Karpas-422 (cell line): ENCODE data around the gene MINAR1. TPM values are rescaled to one million over a fixed set of nuclear protein-coding genes. Genes with fewer than 3 reads are reported as not detected.

Experiments
- DNase-seq: peaks from one replicate; pipeline ENCODE4 v3.0.0-alpha.2; 2015
- H2AFZ ChIP-seq: fragments of 200-600 bp; sonication (generic); 2 replicates; pipeline ENCODE4 v1.6.1; 2014; ENCODE audit warnings: antibody characterized with exemption, low read length, mixed read lengths
- H3K27ac ChIP-seq: fragments of 200-600 bp; sonication (generic); 2 replicates; pipeline ENCODE4 v1.5.1; 2014; ENCODE audit warnings: mild to moderate bottlenecking, low read length, moderate library complexity
- H3K27me3 ChIP-seq: fragments of 200-600 bp; sonication (generic); 2 replicates; pipeline ENCODE4 v1.6.1; 2014; ENCODE audit warnings: low read length, mixed read lengths
- H3K36me3 ChIP-seq: fragments of 200-600 bp; sonication (generic); 2 replicates; pipeline ENCODE4 v1.6.1; 2014; ENCODE audit warnings: low read length, mixed read lengths; ENCODE audit not compliant: insufficient read depth
- H3K4me1 ChIP-seq: fragments of 200-600 bp; sonication (generic); 2 replicates; pipeline ENCODE4 v1.6.1; 2014; ENCODE audit warnings: mild to moderate bottlenecking, low read length, mixed read lengths
- H3K4me2 ChIP-seq: fragments of 200-600 bp; sonication (generic); 2 replicates; pipeline ENCODE4 v1.6.1; 2014; ENCODE audit warnings: low read length, low read depth, mild to moderate bottlenecking; ENCODE audit not compliant: poor library complexity, severe bottlenecking
- H3K4me3 ChIP-seq: fragments of 200-600 bp; sonication (generic); 2 replicates; pipeline ENCODE4 v1.5.1; 2014; ENCODE audit warnings: mild to moderate bottlenecking, antibody characterized with exemption, low read length, mixed read lengths
- H3K79me2 ChIP-seq: fragments of 200-600 bp; sonication (generic); 2 replicates; pipeline ENCODE4 v1.6.1; 2014; ENCODE audit warnings: mild to moderate bottlenecking, low read length, mixed read lengths
- H3K9ac ChIP-seq: fragments of 200-600 bp; sonication (generic); 2 replicates; pipeline ENCODE4 v1.6.0; 2014; ENCODE audit warnings: low read length
- H3K9me2 ChIP-seq: fragments of 200-600 bp; sonication (generic), shearing (Covaris generic); replicated peaks from 2 replicates; pipeline ENCODE4 v1.6.0; 2014; ENCODE audit warnings: mild to moderate bottlenecking, low read length, moderate library complexity; ENCODE audit not compliant: insufficient read depth
- H3K9me3 ChIP-seq: fragments of 300-700, 200-600 bp; sonication (generic); 2 replicates; pipeline ENCODE4 v1.6.1; 2014; ENCODE audit warnings: low read length, mixed read lengths
- H4K20me1 ChIP-seq: fragments of 200-600 bp; sonication (generic); 2 replicates; pipeline ENCODE4 v1.6.1; 2014; ENCODE audit warnings: mild to moderate bottlenecking, antibody characterized with exemption, low read length, low read depth; ENCODE audit not compliant: insufficient read depth
- total RNA-seq: library from RNA; depleted of rRNA; stranded (reverse); fragments of >200 nt; shearing (Covaris generic); gene quantifications from 2 replicates; pipeline ENCODE4 v1.2.3, GENCODE V29; 2014; ENCODE audit warnings: low replicate concordance

The MINAR1 gene
- total RNA-seq, 1 experiment from 2014 or later, result 3.8 TPM

DNA sequence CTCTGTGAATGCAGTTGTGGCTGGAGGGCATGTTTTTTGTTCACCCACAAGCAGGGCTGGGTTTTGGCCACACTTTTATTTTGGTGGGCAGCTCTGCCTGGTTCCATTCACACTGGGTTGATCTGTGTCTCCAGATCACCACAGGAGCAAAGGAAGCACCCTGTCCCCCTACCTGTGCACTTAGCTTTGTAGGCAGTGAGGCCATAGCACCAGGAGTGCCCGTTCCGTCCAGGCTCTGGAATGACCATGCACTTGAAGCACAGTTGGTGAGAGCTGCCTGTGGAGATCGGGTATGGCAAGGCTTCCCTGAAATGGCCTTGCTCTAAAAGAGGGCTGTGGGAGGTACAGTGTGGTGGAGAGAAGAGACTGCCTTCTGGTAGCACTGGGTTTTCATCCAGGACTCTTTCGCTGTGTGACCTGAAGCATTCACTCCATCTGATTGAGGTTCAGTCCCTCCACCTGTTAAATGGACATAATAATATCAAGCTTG, 31.7 kb downstream of the MINAR1 start:
- no peaks in the 10 kb centered on the region for H3K36me3 ChIP-seq
- H3K9ac ChIP-seq, result no peak overlapping the region
- no peaks in the 10 kb centered on the region for H3K4me1 ChIP-seq
- H4K20me1 ChIP-seq, result no peaks in the 10 kb centered on the region
- no peaks in the 10 kb centered on the region for H3K9me3 ChIP-seq
- no peak overlapping the region for H3K4me2 ChIP-seq
- H3K9me2 ChIP-seq, result no peaks in the 10 kb centered on the region
- no peak overlapping the region for H3K4me3 ChIP-seq
- H3K79me2 ChIP-seq, result no peaks in the 10 kb centered on the region
- no peaks in the 10 kb centered on the region for H3K27me3 ChIP-seq
- no peak overlapping the region for H2AFZ ChIP-seq
- H3K27ac ChIP-seq, result no peak overlapping the region
- no peak for DNase-seq

DNA sequence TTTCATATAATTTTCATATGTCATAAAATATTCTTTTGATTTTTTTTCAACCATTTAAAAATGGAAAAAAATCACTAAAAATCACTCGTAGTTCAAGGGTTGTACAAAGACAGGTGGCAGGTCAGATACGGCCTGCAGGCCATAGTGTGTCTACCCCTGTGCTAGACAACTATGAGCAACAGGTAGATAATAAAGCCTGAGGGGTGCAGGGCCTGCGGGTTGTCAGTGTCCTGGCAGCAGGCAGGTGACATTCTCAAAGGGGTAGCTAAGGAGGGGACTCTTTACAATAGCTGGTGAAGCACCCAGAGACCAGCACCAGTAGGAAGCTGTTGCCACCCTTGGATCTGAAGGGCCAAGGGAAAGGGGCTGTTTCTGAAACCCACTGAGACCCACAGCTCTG, 34.4 kb downstream of the MINAR1 start:
- Histone ChIP-seq H4K20me1 (no peaks in the 10 kb centered on the region), H3K4me3 (no peak overlapping the region), H3K9ac (no peak overlapping the region), H2AFZ (no peak overlapping the region), H3K27ac (no peak overlapping the region), H3K9me3 (no peaks in the 10 kb centered on the region), H3K27me3 (no peaks in the 10 kb centered on the region), H3K36me3 (no peaks in the 10 kb centered on the region), H3K4me1 (no peaks in the 10 kb centered on the region), H3K4me2 (no peak overlapping the region), H3K9me2 (no peaks in the 10 kb centered on the region), H3K79me2 (no peaks in the 10 kb centered on the region)
- DNase-seq, result no peak

DNA sequence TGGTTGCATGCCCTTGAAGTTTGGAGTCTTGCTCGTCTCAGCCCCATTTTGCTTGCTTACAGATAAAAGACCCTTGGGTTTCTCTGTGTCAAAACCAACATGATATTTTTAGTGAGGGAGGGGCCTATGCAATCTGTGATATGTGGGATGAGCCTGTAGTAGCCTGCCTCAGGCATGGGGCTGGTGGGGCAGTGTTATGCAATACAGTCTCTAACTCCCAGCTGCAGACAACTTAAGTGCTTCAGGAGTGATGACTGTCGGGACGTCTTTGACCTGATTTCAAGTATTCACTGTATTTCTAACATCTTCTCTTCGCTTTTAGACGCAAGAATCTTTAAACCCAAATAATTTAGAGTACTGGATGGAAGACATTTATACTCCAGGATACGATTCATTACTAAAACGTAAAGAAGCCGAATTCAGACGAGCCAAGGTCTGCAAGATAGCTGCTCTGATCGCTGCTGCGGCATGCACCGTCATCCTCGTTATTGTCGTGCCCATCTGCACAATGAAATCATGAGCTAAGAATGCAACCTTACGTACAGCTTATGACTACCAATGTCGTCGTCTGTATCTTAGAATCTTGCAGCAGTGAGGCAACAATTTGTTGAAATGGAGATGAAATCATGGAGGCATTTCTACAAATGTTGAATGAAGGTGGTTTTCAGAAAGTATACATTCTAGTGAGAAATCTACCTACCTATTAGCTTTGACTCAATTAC, 35.9 kb downstream of the MINAR1 start:
- no peaks in the 10 kb centered on the region for H4K20me1 ChIP-seq
- H3K9me3 ChIP-seq, result no peaks in the 10 kb centered on the region
- no peak overlapping the region for H3K4me2 ChIP-seq
- H3K27ac ChIP-seq, result no peak overlapping the region
- H3K4me3 ChIP-seq, result no peak overlapping the region
- no peak for DNase-seq
- no peaks in the 10 kb centered on the region for H3K36me3 ChIP-seq
- no peaks in the 10 kb centered on the region for H3K9me2 ChIP-seq
- no peaks in the 10 kb centered on the region for H3K79me2 ChIP-seq
- no peaks in the 10 kb centered on the region for H3K4me1 ChIP-seq
- no peak overlapping the region for H2AFZ ChIP-seq
- H3K9ac ChIP-seq, result no peak overlapping the region
- no peaks in the 10 kb centered on the region for H3K27me3 ChIP-seq

- Histone ChIP-seq H3K4me2 (no peak overlapping the region), H4K20me1 (peaks cover 5% of the 10 kb centered on the region; the same call in 1 of the 2 replicates), H3K79me2 (no peaks in the 10 kb centered on the region), H2AFZ (no peak overlapping the region), H3K9me2 (no peaks in the 10 kb centered on the region), H3K9me3 (no peaks in the 10 kb centered on the region), H3K27ac (no peak overlapping the region), H3K4me1 (no peaks in the 10 kb centered on the region), H3K4me3 (no peak overlapping the region), H3K36me3 (no peaks in the 10 kb centered on the region), H3K27me3 (no peaks in the 10 kb centered on the region), H3K9ac (no peak overlapping the region)
- no peak for DNase-seq
These were observed 40.3 kb downstream of the MINAR1 start for GRCh38 chr15:79472446-79472845.

DNA sequence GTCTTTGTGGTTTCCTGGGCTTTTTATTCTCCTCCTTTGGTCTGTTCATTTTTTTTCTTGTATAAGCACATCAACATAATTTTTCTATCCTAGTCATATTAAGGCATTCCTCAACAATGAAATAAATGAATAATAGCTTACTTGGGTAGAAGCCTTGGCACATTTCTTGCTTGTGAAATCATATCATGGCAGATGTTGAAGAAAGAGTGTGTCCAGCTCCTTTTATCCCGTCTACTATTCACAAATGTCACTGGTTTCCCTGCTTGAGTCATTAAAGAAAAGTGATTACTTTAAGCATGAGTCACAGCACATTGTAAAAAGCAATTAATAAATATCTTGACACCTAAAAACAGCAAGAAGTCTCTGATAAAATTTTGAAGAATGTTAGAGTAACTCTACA, 42.1 kb downstream of the MINAR1 start:
- no peak for DNase-seq
- no peaks in the 10 kb centered on the region for H3K9me2 ChIP-seq
- H3K27ac ChIP-seq, result no peak overlapping the region
- no peak overlapping the region for H3K9ac ChIP-seq
- no peaks in the 10 kb centered on the region for H3K79me2 ChIP-seq
- no peak overlapping the region for H2AFZ ChIP-seq
- H4K20me1 ChIP-seq, result peaks cover 5% of the 10 kb centered on the region; the same call in 1 of the 2 replicates
- H3K9me3 ChIP-seq, result no peaks in the 10 kb centered on the region
- H3K27me3 ChIP-seq, result no peaks in the 10 kb centered on the region
- no peaks in the 10 kb centered on the region for H3K36me3 ChIP-seq
- no peaks in the 10 kb centered on the region for H3K4me1 ChIP-seq
- H3K4me2 ChIP-seq, result no peak overlapping the region
- no peak overlapping the region for H3K4me3 ChIP-seq

- no peaks in the 10 kb centered on the region for H3K9me3 ChIP-seq
- no peaks in the 10 kb centered on the region for H3K4me1 ChIP-seq
- H3K27me3 ChIP-seq, result no peaks in the 10 kb centered on the region
- no peaks in the 10 kb centered on the region for H3K36me3 ChIP-seq
- DNase-seq, result no peak
- H3K27ac ChIP-seq, result no peak overlapping the region
- H3K9me2 ChIP-seq, result no peaks in the 10 kb centered on the region
- H4K20me1 ChIP-seq, result peaks cover 5% of the 10 kb centered on the region; the same call in 1 of the 2 replicates
- H3K9ac ChIP-seq, result no peak overlapping the region
- H3K4me3 ChIP-seq, result no peak overlapping the region
- no peaks in the 10 kb centered on the region for H3K79me2 ChIP-seq
- H3K4me2 ChIP-seq, result no peak overlapping the region
- H2AFZ ChIP-seq, result no peak overlapping the region
These were observed 43.2 kb downstream of the MINAR1 start for GRCh38 chr15:79475306-79475705.

GRCh38 chr15:79478108-79478507, 46.0 kb downstream of the MINAR1 start:
- Histone ChIP-seq H3K9ac (no peak overlapping the region), H2AFZ (no peak overlapping the region), H3K9me3 (no peaks in the 10 kb centered on the region), H3K27me3 (no peaks in the 10 kb centered on the region), H3K4me3 (no peak overlapping the region), H3K9me2 (no peaks in the 10 kb centered on the region), H3K4me2 (no peak overlapping the region), H3K79me2 (no peaks in the 10 kb centered on the region), H4K20me1 (peaks cover 5% of the 10 kb centered on the region; the same call in 1 of the 2 replicates), H3K36me3 (no peaks in the 10 kb centered on the region), H3K4me1 (no peaks in the 10 kb centered on the region), H3K27ac (no peak overlapping the region)
- DNase-seq, result no peak

DNA sequence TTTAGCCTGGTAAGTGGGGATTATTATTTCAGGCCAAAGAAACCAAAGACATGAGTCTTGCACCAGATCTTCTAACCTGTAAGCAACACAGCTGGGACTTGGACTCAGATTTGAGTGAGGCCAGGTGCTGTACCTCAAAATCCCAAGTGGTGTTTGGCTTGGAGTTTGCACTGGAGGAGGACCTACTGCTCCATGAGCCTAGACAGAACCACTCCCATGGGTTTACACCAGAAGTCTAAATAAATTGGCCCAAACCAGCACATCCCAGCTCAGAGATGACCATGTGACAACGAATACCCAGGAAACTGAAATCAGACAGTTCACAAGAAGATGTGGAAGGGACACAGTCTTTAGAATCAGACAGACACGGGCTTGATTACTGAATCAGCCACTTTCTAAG, 47.5 kb downstream of the MINAR1 start:
- Histone ChIP-seq H3K9me2 (no peaks in the 10 kb centered on the region), H3K4me2 (no peak overlapping the region), H3K9ac (no peak overlapping the region), H3K9me3 (no peaks in the 10 kb centered on the region), H3K36me3 (no peaks in the 10 kb centered on the region), H3K4me1 (no peaks in the 10 kb centered on the region), H3K27ac (no peak overlapping the region), H3K4me3 (no peak overlapping the region), H3K27me3 (no peaks in the 10 kb centered on the region), H2AFZ (no peak overlapping the region), H3K79me2 (no peaks in the 10 kb centered on the region), H4K20me1 (peaks cover 5% of the 10 kb centered on the region; the same call in 1 of the 2 replicates)
- no peak for DNase-seq
